Naive thymus-derived CD4-positive, alpha-beta T cell (primary cell): Measurements from ENCODE around the gene PTPRF. TPM values are rescaled to one million over a fixed set of nuclear protein-coding genes. Genes with fewer than 3 reads are reported as not detected.

Source experiments
- ATAC-seq: fragments of 150-1000 bp; cut with Tn5 transposase; 2 replicates; pipeline ENCODE4 v1.10.0; 2021; ENCODE audit warnings: mild to moderate bottlenecking, moderate library complexity
- CTCF ChIA-PET: fragments of 350-600 bp; sonication (Branson Sonifier 250); formaldehyde crosslinking; loops from one replicate; lab custom pipeline; 2021; ENCODE audit warnings: antibody characterized with exemption; lab: Charles Lee
- POLR2A ChIA-PET: fragments of 350-600 bp; sonication (Branson Sonifier 250); formaldehyde crosslinking; loops from one replicate; lab custom pipeline; 2021; ENCODE audit warnings: antibody characterized with exemption, inconsistent platforms; lab: Charles Lee
- DNase-seq, 9 donors: peaks; one replicate each; pipeline versions ENCODE4 v3.0.0 to v3.0.0-alpha.2; 2020 to 2022; ENCODE audit warnings: mixed read lengths in 1 of 9
- H3K27ac ChIP-seq: one replicate; pipeline ENCODE4 v1.7.0; 2013; ENCODE audit warnings: mild to moderate bottlenecking, low read depth, low read length, moderate library complexity
- H3K27me3 ChIP-seq, 2 donors: one replicate each; pipeline ENCODE4 v1.7.0; 2013; ENCODE audit warnings: low read length in 2 of 2, mild to moderate bottlenecking in 2 of 2, moderate library complexity in 2 of 2; ENCODE audit not compliant: control insufficient read depth in 2 of 2, insufficient read depth in 2 of 2
- H3K36me3 ChIP-seq, 3 experiments: 1 replicate in 2 of 3; 2 replicates in 1 of 3; pipeline ENCODE4 v1.7.0; 2013; ENCODE audit warnings: low read length in 3 of 3, mild to moderate bottlenecking in 3 of 3, moderate library complexity in 1 of 3; ENCODE audit not compliant: insufficient read depth in 3 of 3, control insufficient read depth in 2 of 3
- H3K4me1 ChIP-seq, 2 donors: one replicate each; pipeline ENCODE4 v1.7.0; 2013; ENCODE audit warnings: low read length in 2 of 2, mild to moderate bottlenecking in 2 of 2, moderate library complexity in 1 of 2; ENCODE audit not compliant: control insufficient read depth in 2 of 2, insufficient read depth in 2 of 2
- H3K4me3 ChIP-seq: 2 replicates; pipeline ENCODE4 v1.7.0; 2013; ENCODE audit warnings: mild to moderate bottlenecking, low read length
- H3K9me3 ChIP-seq, 3 experiments: 1 replicate in 2 of 3; 2 replicates in 1 of 3; pipeline ENCODE4 v1.7.0; 2013; ENCODE audit warnings: low read length in 3 of 3; ENCODE audit not compliant: control insufficient read depth in 2 of 3
- H3K27ac Mint-ChIP-seq, 9 donors: one replicate each; pipeline ENCODE4 v1.8.0; 2020 to 2022; ENCODE audit warnings: mixed read lengths in 9 of 9, mild to moderate bottlenecking in 8 of 9, moderate library complexity in 5 of 9, inconsistent platforms in 2 of 9
- H3K27me3 Mint-ChIP-seq, 5 donors: one replicate each; pipeline ENCODE4 v1.8.0; 2021 to 2022; ENCODE audit warnings: mixed read lengths in 5 of 5, mild to moderate bottlenecking in 1 of 5
- H3K36me3 Mint-ChIP-seq, 5 donors: one replicate each; pipeline ENCODE4 v1.8.0; 2020 to 2022; ENCODE audit warnings: mixed read lengths in 5 of 5, mild to moderate bottlenecking in 3 of 5, inconsistent platforms in 1 of 5
- H3K4me1 Mint-ChIP-seq, 7 donors: one replicate each; pipeline ENCODE4 v1.8.0; 2020 to 2022; ENCODE audit warnings: mixed read lengths in 7 of 7, mild to moderate bottlenecking in 3 of 7, inconsistent platforms in 1 of 7
- H3K4me3 Mint-ChIP-seq, 10 donors: one replicate each; pipeline ENCODE4 v1.8.0; 2020 to 2022; ENCODE audit warnings: mild to moderate bottlenecking in 10 of 10, mixed read lengths in 10 of 10, moderate library complexity in 6 of 10, inconsistent platforms in 2 of 10
- H3K9me3 Mint-ChIP-seq, 11 donors: one replicate each; pipeline ENCODE4 v1.8.0; 2020 to 2022; ENCODE audit warnings: mixed read lengths in 11 of 11, mild to moderate bottlenecking in 4 of 11, inconsistent platforms in 1 of 11, moderate library complexity in 1 of 11
- intact Hi-C, 2 donors: fragments of 100-400 bp; cut with micrococcal nuclease; formaldehyde crosslinking; loops; one replicate each; pipeline ENCODE4 v1.15.1; 2023
- polyA plus RNA-seq, 2 donors: library from polyadenylated mRNA; unstranded; fragments of 300-500 nt; fragmentation: Illumina TruSeq; gene quantifications; one replicate each; pipeline ENCODE4 v1.2.3, GENCODE V29; 2021
- total RNA-seq, 6 experiments: library from RNA in 5 of 6; stranded (reverse) in 5 of 6; gene quantifications; 1 replicate in 5 of 6; 2 replicates in 1 of 6; pipeline ENCODE4 v1.2.3 and lab custom pipeline; 2021 to 2026

PTPRF gene
- total and polyA plus RNA-seq, 7 experiments from 2014 or later = 0.49 to 2.3 (median 1.8) TPM; not detected in 4

DNA sequence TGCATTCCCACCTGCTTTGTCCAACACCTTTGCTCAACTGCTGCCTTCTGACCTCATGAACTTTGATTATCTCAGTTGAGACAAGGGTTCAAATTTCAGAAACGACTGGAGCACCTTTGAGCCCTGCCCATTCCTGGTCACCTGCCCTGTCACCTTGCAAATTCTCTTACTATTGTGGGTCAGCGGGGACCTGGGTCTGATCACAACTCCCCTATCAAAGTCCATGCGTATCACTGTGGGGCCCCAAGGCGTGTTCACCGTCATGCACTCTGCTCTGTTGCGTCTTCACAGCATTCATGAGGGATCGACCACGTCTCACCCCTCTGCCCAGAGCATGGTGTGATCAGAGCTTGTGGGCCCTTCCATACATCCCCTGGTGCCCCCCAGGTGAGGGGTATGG lies 12.9 kb downstream of the PTPRF start:
- no peaks in the 10 kb centered on the region for H3K9me3 ChIP-seq
- DNase-seq (no peak), ATAC-seq (no peak)
- H3K27me3 ChIP-seq = no peaks in the 10 kb centered on the region
- no peak overlapping the region for H3K27ac ChIP-seq
- H3K36me3 ChIP-seq = no peaks in the 10 kb centered on the region
- no peaks in the 10 kb centered on the region for H3K4me1 ChIP-seq
- H3K4me3 ChIP-seq = no peak overlapping the region
- ChIA-PET CTCF (no interaction called here), POLR2A (no interaction called here)
- Mint-ChIP-seq H3K36me3 (no peaks in the 10 kb centered on the region), H3K9me3 (no peaks in the 10 kb centered on the region), H3K4me3 (no peak overlapping the region), H3K4me1 (peaks cover 2 to 9% (median 6%) of the 10 kb centered on the region in 7 donors), H3K27ac (no peak overlapping the region), H3K27me3 (peaks cover 0 to 15% (median 2%) of the 10 kb centered on the region in 5 donors)
- intact Hi-C loops = no loop called here

DNA sequence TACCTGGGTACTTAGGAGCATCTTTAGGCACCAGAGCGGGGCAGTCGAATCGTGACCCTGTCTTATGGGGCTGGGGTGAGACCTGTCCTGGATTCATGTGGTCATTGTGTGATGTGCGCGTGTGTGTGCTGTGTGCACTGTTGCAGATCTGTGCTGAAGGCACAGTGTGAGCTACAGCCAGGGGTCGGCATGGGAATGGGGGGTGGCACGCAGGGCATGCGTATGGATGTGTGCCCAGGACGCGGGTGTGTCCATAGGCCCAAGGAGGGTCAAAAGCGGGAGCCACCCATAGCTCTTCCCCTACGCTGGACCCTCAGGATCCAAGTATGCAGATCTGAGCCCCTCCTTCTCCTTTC lies 14.6 kb downstream of the PTPRF start:
- Histone ChIP-seq H3K4me1 (no peaks in the 10 kb centered on the region), H3K27me3 (no peaks in the 10 kb centered on the region), H3K36me3 (no peaks in the 10 kb centered on the region), H3K4me3 (no peak overlapping the region), H3K27ac (no peak overlapping the region), H3K9me3 (no peaks in the 10 kb centered on the region)
- no peaks in the 10 kb centered on the region for H3K9me3 Mint-ChIP-seq
- no peaks in the 10 kb centered on the region for H3K36me3 Mint-ChIP-seq
- ChIA-PET POLR2A (no interaction called here), CTCF (no interaction called here)
- peaks cover 0 to 6% (median under 1%) of the 10 kb centered on the region in 7 donors for H3K4me1 Mint-ChIP-seq
- intact Hi-C loops = no loop called here
- no peak overlapping the region for H3K4me3 Mint-ChIP-seq
- ATAC-seq (no peak), DNase-seq (no peak)
- peaks cover 0 to 22% (median 4%) of the 10 kb centered on the region in 5 donors for H3K27me3 Mint-ChIP-seq
- no peak overlapping the region for H3K27ac Mint-ChIP-seq

DNA sequence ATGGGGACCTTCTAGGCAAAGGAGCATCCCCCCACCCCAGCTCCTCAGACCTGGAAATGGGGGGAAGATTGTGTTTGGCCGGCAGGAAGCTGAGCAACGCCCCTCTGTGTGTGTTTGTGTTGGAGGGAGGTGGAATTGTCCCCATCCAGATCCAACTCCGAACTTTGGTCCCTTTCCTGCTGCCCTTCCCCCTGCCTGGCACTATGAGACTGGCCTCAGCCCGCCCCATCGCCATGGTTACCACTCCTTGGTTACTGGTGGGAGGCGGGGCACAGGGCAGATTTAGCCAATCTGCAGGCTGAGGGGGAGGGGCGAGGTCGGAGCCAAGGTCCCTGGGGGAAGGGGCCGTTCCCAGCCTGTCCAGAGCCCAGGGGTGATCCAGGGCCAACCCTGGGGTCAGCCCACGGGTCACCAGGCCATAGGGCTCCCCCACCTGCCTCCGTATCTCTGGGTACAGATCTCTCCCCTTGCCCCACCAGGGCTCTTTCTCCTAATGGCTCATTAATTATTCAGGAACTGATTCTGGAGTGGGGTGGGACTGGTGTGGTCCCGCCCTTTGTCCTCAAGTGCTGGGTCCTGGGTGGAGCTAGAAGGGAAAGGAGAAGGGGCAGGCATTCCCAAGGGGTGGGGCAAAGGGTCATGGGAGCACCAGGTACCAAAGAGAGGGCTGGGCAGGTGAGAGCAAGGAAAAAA lies 15.2 kb downstream of the PTPRF start:
- ChIA-PET POLR2A (no interaction called here), CTCF (no interaction called here)
- Mint-ChIP-seq H3K9me3 (no peaks in the 10 kb centered on the region), H3K36me3 (no peaks in the 10 kb centered on the region), H3K4me1 (peaks cover 0 to 12% (median 3%) of the 10 kb centered on the region in 7 donors), H3K4me3 (no peak overlapping the region), H3K27me3 (peaks cover 4 to 27% (median 6%) of the 10 kb centered on the region in 5 donors), H3K27ac (no peak overlapping the region)
- DNase-seq = no peak
- Histone ChIP-seq H3K4me1 (no peaks in the 10 kb centered on the region), H3K9me3 (no peaks in the 10 kb centered on the region), H3K27me3 (no peaks in the 10 kb centered on the region), H3K36me3 (no peaks in the 10 kb centered on the region), H3K27ac (no peak overlapping the region), H3K4me3 (no peak overlapping the region)
- no peak for ATAC-seq
- intact Hi-C loops = no loop called here

DNA sequence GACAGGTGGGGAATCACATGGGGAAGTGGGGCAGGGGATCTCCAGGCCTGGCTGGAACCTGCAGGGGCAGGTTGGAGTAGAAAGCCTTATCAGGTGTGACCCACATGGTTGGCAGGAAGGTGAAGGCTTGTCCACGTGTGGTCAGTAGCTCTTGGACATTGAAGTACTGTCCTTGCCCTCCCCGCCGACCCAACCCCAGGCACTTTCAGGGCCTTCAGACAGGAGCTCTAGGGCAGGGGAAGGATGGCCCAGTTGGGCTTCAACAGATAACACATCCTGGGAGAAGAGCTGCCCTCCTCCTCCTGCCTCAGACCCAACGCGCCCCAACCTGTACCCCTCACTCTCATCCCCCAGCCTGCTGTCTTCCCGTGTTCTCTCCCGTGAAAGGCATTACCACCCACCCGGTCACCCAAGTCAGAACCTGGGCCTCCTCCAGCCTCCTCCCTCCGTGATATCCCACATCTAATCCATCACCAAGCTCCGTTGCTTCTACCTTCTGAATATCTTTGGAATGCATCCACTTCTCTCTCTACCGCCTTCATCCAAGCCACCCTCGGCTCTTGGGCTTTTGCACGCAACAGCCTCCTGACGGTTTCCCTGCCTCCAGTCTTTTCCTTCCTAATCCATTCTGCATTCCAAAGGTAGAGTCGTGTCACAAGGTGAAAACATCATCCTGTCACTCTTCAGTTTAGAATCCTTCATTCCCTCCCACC lies 15.9 kb downstream of the PTPRF start:
- no peaks in the 10 kb centered on the region for H3K4me1 ChIP-seq
- no peak overlapping the region for H3K27ac Mint-ChIP-seq
- H3K36me3 Mint-ChIP-seq = no peaks in the 10 kb centered on the region
- ChIA-PET POLR2A (interaction anchor here (0.6 kb wide), 1 partner anchor 48 kb away, joined by 4 read pairs; no protein-coding TSS in a partner anchor), CTCF (no interaction called here)
- no peaks in the 10 kb centered on the region for H3K27me3 ChIP-seq
- intact Hi-C loops = no loop called here
- peaks cover 0 to 13% (median 3%) of the 10 kb centered on the region in 7 donors for H3K4me1 Mint-ChIP-seq
- H3K9me3 Mint-ChIP-seq = no peaks in the 10 kb centered on the region
- no peak for DNase-seq
- H3K27me3 Mint-ChIP-seq = peaks cover 4 to 30% (median 9%) of the 10 kb centered on the region in 5 donors
- no peak overlapping the region for H3K4me3 Mint-ChIP-seq
- no peak overlapping the region for H3K4me3 ChIP-seq
- no peaks in the 10 kb centered on the region for H3K36me3 ChIP-seq
- no peak overlapping the region for H3K27ac ChIP-seq
- ATAC-seq = no peak
- no peaks in the 10 kb centered on the region for H3K9me3 ChIP-seq

DNA sequence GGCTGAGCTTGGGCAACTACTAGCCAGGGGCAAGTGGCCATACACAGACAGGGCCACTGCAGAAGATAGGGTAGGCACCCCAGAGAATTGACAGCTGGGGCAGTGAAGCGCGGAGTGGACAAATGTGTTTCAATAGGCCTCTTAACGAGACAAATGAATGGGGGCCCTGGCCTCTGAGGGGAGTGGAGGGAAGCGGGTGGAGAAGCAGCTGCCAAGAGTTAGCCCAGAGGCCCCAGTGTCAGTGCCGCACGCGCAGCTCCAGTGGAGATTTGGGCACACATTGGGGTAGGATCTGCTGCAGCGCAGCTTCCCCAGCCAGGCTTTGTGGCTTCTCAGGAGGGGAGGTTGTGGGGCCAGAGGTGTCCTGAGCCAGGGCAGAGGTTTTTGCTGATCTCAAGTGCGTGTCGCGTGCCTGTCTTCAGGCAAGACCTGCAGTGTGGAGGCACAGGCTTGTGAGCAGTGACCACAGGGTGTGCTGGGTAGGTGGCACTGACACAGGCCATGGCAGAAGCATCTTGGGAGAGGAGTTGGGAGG lies 16.9 kb downstream of the PTPRF start:
- intact Hi-C loops = no loop called here
- H3K27ac Mint-ChIP-seq = no peak overlapping the region
- H3K4me1 ChIP-seq = no peaks in the 10 kb centered on the region

DNA sequence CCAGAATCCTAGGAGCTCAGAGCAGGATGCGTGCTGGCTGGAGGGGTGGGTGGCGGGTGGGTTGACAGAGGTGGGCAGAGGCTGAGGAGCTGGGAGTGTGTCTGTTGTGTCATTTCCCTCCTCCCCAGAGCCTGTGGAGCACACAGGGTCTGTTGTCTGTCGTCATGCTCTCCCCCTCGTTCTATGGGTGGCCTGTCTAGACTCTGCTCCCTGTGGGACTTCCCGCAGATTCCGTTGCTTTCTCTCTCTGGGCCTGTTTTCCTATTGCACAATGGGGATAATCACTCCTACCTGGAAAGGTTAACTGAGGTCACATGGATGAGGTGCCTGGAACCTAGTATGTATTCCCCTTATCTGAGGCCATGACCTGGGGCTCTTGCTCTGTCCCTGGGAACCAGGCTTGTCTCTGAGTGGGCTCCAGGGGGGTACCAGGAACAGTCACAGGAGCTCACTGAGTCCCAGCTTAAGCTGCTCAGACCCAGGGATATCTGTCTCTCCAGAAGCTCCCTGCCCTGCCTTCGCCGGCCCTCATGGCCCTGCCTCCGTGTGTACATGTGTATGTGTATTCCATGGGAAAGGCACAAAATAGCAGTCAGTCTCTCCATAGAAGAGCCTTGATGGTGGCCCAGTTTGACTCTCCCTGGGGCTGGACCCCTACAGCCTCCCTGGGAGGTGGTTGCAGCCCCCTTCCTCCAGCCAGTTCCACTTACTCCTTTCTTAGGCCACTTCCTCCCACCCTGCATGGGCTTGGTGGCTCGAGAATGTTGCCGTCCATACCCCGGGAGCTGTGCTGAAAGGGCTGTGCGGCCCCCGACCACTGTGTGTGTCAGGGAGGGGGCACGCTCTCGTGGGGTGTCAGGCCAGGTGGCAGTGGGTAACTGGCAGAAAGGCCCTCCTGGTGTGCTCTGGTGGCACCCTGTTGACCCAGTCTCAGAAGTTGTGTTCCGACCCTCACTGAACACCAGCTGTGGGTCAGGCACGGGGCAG lies 17.9 kb downstream of the PTPRF start:
- Mint-ChIP-seq H3K9me3 (no peaks in the 10 kb centered on the region), H3K27me3 (peaks cover 4 to 35% (median 13%) of the 10 kb centered on the region in 5 donors), H3K36me3 (no peaks in the 10 kb centered on the region), H3K4me1 (peaks cover 0 to 11% (median 3%) of the 10 kb centered on the region in 7 donors), H3K27ac (no peak overlapping the region), H3K4me3 (peak overlapping the region in 1 of 10 donors; percentile 64)
- H3K27me3 ChIP-seq = no peaks in the 10 kb centered on the region
- no peaks in the 10 kb centered on the region for H3K9me3 ChIP-seq
- POLR2A ChIA-PET = no interaction called here
- no peaks in the 10 kb centered on the region for H3K36me3 ChIP-seq
- H3K4me3 ChIP-seq = no peak overlapping the region
- ATAC-seq (no peak), DNase-seq (no peak)
- no peak overlapping the region for H3K27ac ChIP-seq
- intact Hi-C loops = no loop called here
- H3K4me1 ChIP-seq = no peaks in the 10 kb centered on the region
- CTCF ChIA-PET = no interaction called here

More for the DNA sequence above, 16.9 kb downstream of the PTPRF start:
- ATAC-seq (no peak), DNase-seq (no peak)
- ChIA-PET CTCF (no interaction called here), POLR2A (no interaction called here)
- peak overlapping the region in 2 of 10 donors; percentile 26 to 51 for H3K4me3 Mint-ChIP-seq
- Histone ChIP-seq H3K4me3 (no peak overlapping the region), H3K27ac (no peak overlapping the region), H3K27me3 (no peaks in the 10 kb centered on the region), H3K36me3 (no peaks in the 10 kb centered on the region), H3K9me3 (no peaks in the 10 kb centered on the region)
- peaks cover 4 to 35% (median 13%) of the 10 kb centered on the region in 5 donors for H3K27me3 Mint-ChIP-seq
- no peaks in the 10 kb centered on the region for H3K9me3 Mint-ChIP-seq
- H3K4me1 Mint-ChIP-seq = peaks cover 0 to 13% (median 3%) of the 10 kb centered on the region in 7 donors
- no peaks in the 10 kb centered on the region for H3K36me3 Mint-ChIP-seq
